Thoracic aorta (tissue), 2 donors: ENCODE measurements around the gene IGFBP3. TPM values are rescaled to one million over a fixed set of nuclear protein-coding genes. Genes with fewer than 3 reads are reported as not detected.

Experiments
- ATAC-seq: fragments of 150-250 bp; one replicate; pipeline ENCODE4 v1.8.0; 2017; ENCODE audit warnings: low read depth; ENCODE audit not compliant: insufficient number of reproducible peaks, low FRiP score
- DNase-seq: peaks from one replicate; pipeline ENCODE4 v3.0.0-alpha.2; 2020; ENCODE audit warnings: low spot score
- H3K27ac ChIP-seq, 2 donors: fragments of 200-600 bp; sonication (generic); 1 replicate in 1 of 2; 2 replicates in 1 of 2; pipeline ENCODE4 v1.5.1; 2016; ENCODE audit warnings: mild to moderate bottlenecking in 2 of 2, moderate library complexity in 2 of 2
- H3K27me3 ChIP-seq: fragments of 200-600 bp; sonication (generic); replicated peaks from 2 replicates; pipeline ENCODE4 v1.6.0; 2016; ENCODE audit warnings: mild to moderate bottlenecking; ENCODE audit not compliant: insufficient read depth
- H3K36me3 ChIP-seq: fragments of 200-600 bp; sonication (generic); one replicate; pipeline ENCODE4 v1.5.1; 2016
- H3K4me1 ChIP-seq, 2 donors: fragments of 200-600 bp; sonication (generic); 1 replicate in 1 of 2; 2 replicates in 1 of 2; pipeline versions ENCODE4 v1.5.1 to v1.6.0; 2016; ENCODE audit warnings: low read depth in 2 of 2, mild to moderate bottlenecking in 1 of 2; ENCODE audit not compliant: control insufficient read depth in 1 of 2
- H3K4me3 ChIP-seq: fragments of 200-600 bp; sonication (generic); 2 replicates; pipeline ENCODE4 v1.5.1; 2016; ENCODE audit warnings: mild to moderate bottlenecking
- H3K9me3 ChIP-seq: fragments of 200-600 bp; sonication (generic); 2 replicates; pipeline ENCODE4 v1.5.1; 2016
- CTCF ChIP-seq: fragments of 200-600 bp; sonication (generic); IDR thresholded peaks from one replicate; pipeline ENCODE4 v1.5.1; 2019; ENCODE audit warnings: antibody characterized with exemption
- total RNA-seq, 2 donors: library from RNA; depleted of rRNA; stranded (reverse); fragments of >200 nt; gene quantifications; one replicate each; pipeline versions ENCODE4 v1.1.0 to v1.2.3, GENCODE V29; 2016

Gene IGFBP3
- total RNA-seq, 2 donors from 2014 or later = 884 to 1,323 TPM

DNA sequence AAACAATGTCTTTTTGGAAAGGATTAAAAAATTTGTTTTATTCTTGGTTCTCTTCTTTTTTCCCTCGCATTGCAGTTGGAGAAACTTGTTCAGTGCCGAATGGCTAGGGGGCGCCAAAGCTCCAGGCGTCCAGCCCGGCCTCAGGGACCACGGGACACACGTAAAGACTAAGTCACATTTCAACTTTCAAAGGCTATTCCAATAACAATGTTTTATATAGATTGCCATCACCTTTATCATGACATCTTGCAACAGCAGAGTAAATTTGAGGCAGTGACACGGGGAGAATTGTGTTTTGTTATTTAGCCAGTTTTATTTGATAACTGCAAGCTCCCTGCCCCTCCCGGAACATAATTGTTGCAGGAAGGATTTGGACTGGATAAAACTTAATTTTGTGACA lies 2.2 kb upstream of the IGFBP3 start:
- Histone ChIP-seq H3K4me1 (peaks cover 8 to 55% of the 10 kb centered on the region in 2 donors), H3K9me3 (no peaks in the 10 kb centered on the region), H3K27me3 (no peaks in the 10 kb centered on the region), H3K4me3 (peak overlapping the region; percentile 74), H3K27ac (peak overlapping the region in 1 of 2 donors; percentile 48), H3K36me3 (no peaks in the 10 kb centered on the region)
- TF ChIP-seq CTCF = peak; percentile 91
- DNase-seq (no peak), ATAC-seq (no peak)

- no peaks in the 10 kb centered on the region for H3K9me3 ChIP-seq
- no peak for ATAC-seq
- no peak for TF ChIP-seq CTCF
- no peak for DNase-seq
- H3K27me3 ChIP-seq = no peaks in the 10 kb centered on the region
- peak overlapping the region; percentile 48 to 49 for H3K27ac ChIP-seq
- no peaks in the 10 kb centered on the region for H3K36me3 ChIP-seq
- H3K4me3 ChIP-seq = peak overlapping the region; percentile 74
- peaks cover 8 to 60% of the 10 kb centered on the region in 2 donors for H3K4me1 ChIP-seq
Measured at GRCh38 chr7:45922810-45923209, 1.7 kb upstream of the IGFBP3 start.

DNA sequence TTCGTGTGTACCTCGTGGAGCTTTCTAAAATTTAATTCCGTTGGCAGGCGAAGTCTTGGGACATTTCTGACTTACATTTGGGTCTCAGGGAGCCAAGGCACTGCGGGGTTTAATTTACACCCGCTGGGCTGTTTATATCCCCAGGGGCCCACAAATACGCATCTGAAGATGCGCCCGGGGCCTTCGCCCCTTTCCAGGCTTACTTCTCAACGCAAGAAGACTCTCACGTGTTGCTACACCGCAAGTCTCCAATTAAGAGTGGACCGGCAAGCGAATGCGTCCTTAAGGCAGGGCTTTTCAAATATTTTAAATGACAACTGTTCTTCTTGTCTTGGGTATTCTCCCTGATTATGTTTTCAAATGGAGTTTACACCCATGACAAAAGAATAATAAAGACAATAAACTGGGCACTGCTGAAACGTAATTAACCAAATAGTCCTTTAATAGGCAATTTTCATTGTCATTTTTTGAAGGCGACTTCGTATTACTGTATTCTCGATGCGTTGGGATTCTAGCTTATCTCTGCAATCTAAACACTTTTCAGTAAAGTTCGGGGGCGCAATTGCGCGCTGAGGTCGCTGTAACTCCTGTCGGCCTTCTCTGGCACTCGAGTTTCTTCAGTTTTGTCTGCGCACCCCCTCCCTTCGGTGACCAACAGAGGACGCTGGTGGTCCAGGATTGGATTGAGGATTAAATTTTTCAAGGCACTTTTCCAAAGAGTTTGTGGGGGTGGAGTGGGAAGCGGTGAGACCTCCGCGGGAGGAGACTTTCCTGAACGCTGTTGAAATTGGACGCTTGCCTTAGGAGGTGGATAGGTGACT lies 837 bp upstream of the IGFBP3 start:
- Histone ChIP-seq H3K4me1 (peaks cover 8 to 67% of the 10 kb centered on the region in 2 donors), H3K27ac (peak overlapping the region; percentile 25 to 30), H3K9me3 (no peaks in the 10 kb centered on the region), H3K27me3 (no peaks in the 10 kb centered on the region), H3K36me3 (no peaks in the 10 kb centered on the region), H3K4me3 (peak overlapping the region; percentile 74)
- ATAC-seq (no peak), DNase-seq (no peak)
- TF ChIP-seq CTCF = peak; percentile 92

DNA sequence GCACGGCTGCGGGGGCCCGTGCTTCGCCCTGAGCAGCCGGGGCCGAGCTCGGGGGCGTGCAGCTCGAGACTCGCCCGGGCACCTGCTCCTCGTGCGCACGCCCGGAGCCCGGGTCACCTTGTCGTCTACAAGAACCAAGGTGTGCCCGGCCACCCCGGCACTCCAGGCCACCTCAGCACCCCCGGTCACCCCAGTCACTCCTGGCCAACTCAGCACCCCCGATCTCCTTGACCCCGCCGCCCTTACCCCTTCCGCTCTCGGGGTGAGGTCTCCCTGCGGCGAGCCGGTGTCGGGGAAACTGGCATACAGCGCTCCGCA lies 268 bp upstream of the IGFBP3 start:
- no peak for DNase-seq
- no peaks in the 10 kb centered on the region for H3K9me3 ChIP-seq
- H3K27me3 ChIP-seq = no peaks in the 10 kb centered on the region
- peak overlapping the region; percentile 74 for H3K4me3 ChIP-seq
- ATAC-seq = no peak
- H3K36me3 ChIP-seq = peaks cover 4% of the 10 kb centered on the region
- H3K27ac ChIP-seq = peak overlapping the region; percentile 25 to 30
- TF ChIP-seq CTCF = no peak
- peaks cover 8 to 67% of the 10 kb centered on the region in 2 donors for H3K4me1 ChIP-seq

GRCh38 chr7:45919993-45920459 lies 1.0 kb downstream of the IGFBP3 start:
- Histone ChIP-seq H3K27me3 (no peaks in the 10 kb centered on the region), H3K4me1 (peaks cover 8 to 67% of the 10 kb centered on the region in 2 donors), H3K4me3 (peak overlapping the region; percentile 74), H3K36me3 (peaks cover 8% of the 10 kb centered on the region), H3K9me3 (no peaks in the 10 kb centered on the region), H3K27ac (no peak overlapping the region)
- TF ChIP-seq CTCF = no peak
- DNase-seq = no peak
- no peak for ATAC-seq
